ENCODE results near the gene EIF3K. TPM values are rescaled to one million over a fixed set of nuclear protein-coding genes. Genes with fewer than 3 reads are reported as not detected.
A peak's percentile ranks its signal among the peaks of the same experiment; 100 is the strongest.

Gene EIF3K
- total RNA-seq, 4 donors from 2014 or later = 417 to 543 (median 453) TPM

DNA sequence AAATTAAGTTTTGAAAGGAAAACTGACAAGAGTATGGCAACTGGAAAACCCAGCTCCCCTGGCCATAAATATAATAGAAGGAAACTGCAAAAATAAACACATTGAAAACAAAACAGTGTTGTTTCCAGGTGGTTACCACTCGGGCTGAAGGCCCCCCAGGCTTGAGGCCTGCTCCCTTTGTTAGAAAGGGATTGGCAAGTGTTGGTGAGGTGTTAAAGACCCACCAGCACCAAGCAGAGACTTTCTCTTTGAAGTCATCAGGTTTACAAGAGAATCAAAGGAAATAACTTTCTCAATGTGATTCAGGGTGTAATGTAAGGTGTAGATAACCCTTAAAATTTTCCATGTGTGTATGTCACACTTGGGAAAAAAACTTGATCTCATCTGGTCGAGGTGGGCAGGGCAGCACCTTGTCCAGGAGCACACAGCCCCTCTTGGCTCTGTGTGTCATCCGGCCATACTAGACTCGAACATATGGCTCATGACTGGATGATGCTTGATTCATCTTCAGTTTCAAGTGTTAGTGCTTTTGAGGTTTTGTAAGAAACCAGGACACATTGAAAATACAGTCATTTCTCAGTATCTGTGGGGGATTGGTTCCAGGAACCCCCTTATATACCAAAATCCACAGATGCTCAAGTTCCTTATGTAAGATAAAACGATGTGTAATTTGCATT, 36.3 kb downstream of the EIF3K start:
- intact Hi-C loops (cut with DNase I; ENCODE audit: low total_unique reads) = no loop called here
- WGBS, 2 donors = 45 to 46% methylated on average over 5 of the region's 5 CpGs
- DNase-seq (ENCODE audit: low spot score in 2 of 2) = no peak
- TF ChIP-seq POLR2A (IDR thresholded peaks at IDR 0.05) = no peak
- TF ChIP-seq, protein P1, sequence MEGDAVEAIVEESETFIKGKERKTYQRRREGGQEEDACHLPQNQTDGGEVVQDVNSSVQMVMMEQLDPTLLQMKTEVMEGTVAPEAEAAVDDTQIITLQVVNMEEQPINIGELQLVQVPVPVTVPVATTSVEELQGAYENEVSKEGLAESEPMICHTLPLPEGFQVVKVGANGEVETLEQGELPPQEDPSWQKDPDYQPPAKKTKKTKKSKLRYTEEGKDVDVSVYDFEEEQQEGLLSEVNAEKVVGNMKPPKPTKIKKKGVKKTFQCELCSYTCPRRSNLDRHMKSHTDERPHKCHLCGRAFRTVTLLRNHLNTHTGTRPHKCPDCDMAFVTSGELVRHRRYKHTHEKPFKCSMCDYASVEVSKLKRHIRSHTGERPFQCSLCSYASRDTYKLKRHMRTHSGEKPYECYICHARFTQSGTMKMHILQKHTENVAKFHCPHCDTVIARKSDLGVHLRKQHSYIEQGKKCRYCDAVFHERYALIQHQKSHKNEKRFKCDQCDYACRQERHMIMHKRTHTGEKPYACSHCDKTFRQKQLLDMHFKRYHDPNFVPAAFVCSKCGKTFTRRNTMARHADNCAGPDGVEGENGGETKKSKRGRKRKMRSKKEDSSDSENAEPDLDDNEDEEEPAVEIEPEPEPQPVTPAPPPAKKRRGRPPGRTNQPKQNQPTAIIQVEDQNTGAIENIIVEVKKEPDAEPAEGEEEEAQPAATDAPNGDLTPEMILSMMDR (IDR thresholded peaks at IDR 0.05) = no peak
- H3K4me3 ChIP-seq (ENCODE audit: low read depth, poor library complexity, severe bottlenecking) = no peak overlapping the region

DNA sequence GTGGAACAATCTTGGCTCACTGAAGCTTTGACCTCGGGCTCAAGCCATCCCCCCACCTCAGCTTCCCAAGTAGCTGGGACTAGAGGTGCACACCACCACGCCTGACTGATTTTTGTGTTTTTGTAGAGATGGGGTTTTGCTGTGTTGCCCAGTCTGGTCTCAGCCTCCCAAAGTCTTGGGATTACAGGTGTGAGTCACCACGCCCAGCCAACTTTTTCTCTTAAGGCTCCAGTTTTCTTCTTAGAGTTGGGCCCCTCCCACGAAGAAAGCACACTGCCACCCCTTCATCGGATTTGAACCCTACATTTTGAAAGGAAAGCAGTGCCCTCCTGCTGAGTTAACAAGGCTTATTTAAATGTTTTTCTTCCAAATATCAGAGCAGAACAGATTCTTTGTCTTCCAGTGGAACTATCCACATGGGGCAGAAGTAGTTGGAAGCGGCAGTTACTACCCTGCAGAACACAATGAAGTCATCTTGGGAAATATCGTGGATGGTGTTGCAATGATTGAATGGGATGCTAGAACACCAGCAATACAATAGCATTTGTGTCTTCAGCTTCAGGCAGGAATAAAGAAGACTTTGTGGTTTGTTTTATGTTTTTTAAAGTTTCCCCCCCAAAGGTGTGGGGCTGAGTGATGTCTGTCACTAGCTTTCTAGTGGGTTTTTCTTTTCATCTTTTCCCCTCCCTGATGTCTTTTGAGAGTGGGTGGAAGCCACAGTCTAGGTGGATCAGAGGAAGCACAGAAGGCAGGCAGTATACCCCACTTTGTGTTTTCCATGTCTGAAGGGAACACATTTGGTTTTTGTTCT, 37.4 kb downstream of the EIF3K start:
- no peak overlapping the region for H3K4me3 ChIP-seq (ENCODE audit: low read depth, poor library complexity, severe bottlenecking)
- intact Hi-C loops (cut with DNase I; ENCODE audit: low total_unique reads) = no loop called here
- no peak for DNase-seq (ENCODE audit: low spot score in 2 of 2)
- WGBS, 2 donors = 56 to 62% methylated on average over 7 of the region's 7 CpGs
- TF ChIP-seq, protein P1 (IDR thresholded peaks at IDR 0.05) = no peak
- TF ChIP-seq POLR2A (IDR thresholded peaks at IDR 0.05) = no peak

DNA sequence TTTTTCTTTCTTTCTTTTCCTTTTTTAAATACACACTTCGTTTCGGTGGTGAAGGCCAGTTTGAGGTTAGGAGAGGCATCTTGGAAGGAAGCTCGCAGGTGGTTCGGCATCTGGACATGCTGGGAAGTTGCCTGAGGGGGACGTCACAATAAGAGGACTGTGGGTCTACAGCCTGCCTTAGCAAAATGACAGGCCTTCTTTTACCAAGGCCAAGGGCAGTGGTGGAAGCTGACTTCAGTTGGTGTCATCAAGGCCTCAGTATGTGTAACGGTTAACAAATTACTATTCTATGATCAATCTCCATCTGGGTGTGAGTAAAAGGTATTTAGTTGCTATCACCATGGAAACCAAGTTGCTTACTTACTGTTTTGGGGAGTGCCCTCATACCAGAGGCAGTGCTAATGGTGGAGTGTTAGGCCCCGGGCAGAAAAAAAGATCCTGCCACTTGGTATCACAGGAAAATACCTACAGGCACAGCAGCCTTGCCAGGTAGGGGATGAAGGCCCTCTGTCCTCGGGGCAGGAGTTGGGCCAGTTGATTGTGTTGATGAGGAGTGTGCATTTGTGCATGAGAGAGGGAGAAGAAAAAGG, 38.7 kb downstream of the EIF3K start:
- intact Hi-C loops (cut with DNase I; ENCODE audit: low total_unique reads) = no loop called here
- WGBS, 2 donors = 37 to 39% methylated on average over 8 of the region's 8 CpGs
- TF ChIP-seq, protein P1 (IDR thresholded peaks at IDR 0.05) = no peak
- TF ChIP-seq POLR2A (IDR thresholded peaks at IDR 0.05) = no peak
- H3K4me3 ChIP-seq (ENCODE audit: low read depth, poor library complexity, severe bottlenecking) = no peak overlapping the region
- no peak for DNase-seq (ENCODE audit: low spot score in 2 of 2)

DNA sequence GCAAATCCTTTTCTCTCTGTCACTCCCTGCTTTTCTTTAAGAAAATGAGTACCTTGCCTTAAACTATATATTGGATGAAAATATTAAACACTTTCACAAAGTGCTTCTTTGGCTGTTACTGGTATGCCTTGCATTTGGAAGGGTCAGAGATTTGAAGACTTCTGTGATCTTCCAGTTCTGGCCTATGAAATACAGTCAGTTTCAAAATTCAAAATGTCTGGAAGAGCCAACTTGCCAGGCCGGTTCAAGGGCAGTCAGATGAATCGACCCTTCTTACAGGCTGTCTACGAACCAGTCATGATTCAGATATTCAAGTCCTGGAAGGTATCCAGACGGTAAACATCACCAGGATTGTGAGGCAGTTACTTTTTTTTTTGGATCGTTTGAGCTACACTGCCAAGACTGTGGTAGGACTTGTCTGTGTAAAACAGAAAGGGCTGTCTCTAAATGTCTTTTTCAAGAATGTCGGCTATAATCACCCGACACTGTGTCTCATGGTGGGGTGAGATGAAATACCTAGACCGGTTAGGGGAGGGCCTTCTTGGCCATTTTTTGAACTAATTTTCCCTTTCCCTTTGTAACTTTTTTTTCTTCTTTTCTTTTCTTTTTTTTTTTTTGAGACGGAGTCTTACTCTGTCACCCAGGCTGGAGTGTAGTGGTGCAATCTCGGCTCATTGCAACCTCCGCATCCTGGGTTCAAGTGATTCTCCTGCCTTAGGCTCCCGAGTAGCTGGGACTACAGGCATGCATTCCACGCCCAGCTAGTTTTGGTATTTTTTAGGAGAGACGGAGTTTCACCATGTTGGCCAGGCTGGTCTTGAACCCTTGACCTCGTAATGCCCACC, 39.7 kb downstream of the EIF3K start:
- WGBS, 2 donors = 23 to 27% methylated on average over 15 of the region's 15 CpGs
- peak in 1 of 2 donors; percentile 70 for DNase-seq (ENCODE audit: low spot score in 2 of 2)
- intact Hi-C loops (cut with DNase I; ENCODE audit: low total_unique reads) = no loop called here
- no peak for TF ChIP-seq POLR2A (IDR thresholded peaks at IDR 0.05)
- TF ChIP-seq, protein P1 (IDR thresholded peaks at IDR 0.05) = no peak
- no peak overlapping the region for H3K4me3 ChIP-seq (ENCODE audit: low read depth, poor library complexity, severe bottlenecking)

DNA sequence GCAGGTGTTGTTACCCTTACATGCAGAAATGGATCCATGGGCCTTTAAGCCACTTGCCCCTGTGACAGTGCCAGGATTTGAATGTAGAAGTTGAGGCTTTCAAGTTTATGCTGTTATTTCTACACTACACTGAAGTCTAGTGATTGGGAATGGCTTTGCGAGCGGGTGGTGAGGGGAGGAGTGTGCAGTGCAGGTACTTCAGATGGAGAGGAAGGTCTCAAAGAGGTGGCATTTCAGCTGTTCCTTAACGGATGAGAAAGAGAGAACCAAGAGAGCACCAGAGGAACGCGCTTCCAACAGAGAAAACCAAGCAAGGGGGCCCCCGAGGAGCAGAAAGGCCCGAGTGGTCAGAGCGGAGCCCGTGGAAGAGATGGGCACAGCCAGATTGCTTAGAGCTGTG, 41.7 kb downstream of the EIF3K start:
- intact Hi-C loops (cut with DNase I; ENCODE audit: low total_unique reads) = no loop called here
- no peak overlapping the region for H3K4me3 ChIP-seq (ENCODE audit: low read depth, poor library complexity, severe bottlenecking)
- TF ChIP-seq, protein P1 (IDR thresholded peaks at IDR 0.05) = no peak
- TF ChIP-seq POLR2A (IDR thresholded peaks at IDR 0.05) = no peak
- WGBS, 2 donors = 78 to 83% methylated on average over 9 of the region's 9 CpGs
- no peak for DNase-seq (ENCODE audit: low spot score in 2 of 2)
